ENCODE data around the gene WDTC1.

WDTC1 gene

GRCh38 chr1:27335506-27336422, 101.3 kb downstream of the WDTC1 start:
- no peak for DNase-seq (ENCODE audit: low read depth)

- DNase-seq (ENCODE audit: low read depth) = no peak
These were observed 102.3 kb downstream of the WDTC1 start for GRCh38 chr1:27336756-27337155.

DNA sequence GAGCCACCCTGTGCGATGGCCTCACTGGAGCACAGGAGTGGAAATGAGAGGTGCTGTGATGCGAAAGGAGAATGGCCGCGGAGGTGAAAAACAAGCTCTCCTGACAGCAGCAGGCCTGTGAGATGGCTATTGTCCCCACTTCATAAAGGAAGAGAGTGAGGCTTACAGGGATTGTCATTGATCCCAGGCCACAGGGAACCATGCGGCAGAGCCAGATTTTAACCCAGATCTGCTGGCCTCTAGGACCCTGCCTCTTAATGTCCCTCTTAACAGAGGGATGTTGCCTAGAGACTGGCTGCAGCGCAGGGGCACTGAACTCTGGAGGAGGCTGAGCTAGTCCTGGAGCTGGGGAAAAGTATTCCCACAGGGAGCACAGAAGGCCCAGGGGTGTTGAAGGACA, 104.3 kb downstream of the WDTC1 start:
- no peak for DNase-seq (ENCODE audit: low read depth)

GRCh38 chr1:27339213-27339612, 104.8 kb downstream of the WDTC1 start:
- DNase-seq (ENCODE audit: low read depth) = no peak

DNA sequence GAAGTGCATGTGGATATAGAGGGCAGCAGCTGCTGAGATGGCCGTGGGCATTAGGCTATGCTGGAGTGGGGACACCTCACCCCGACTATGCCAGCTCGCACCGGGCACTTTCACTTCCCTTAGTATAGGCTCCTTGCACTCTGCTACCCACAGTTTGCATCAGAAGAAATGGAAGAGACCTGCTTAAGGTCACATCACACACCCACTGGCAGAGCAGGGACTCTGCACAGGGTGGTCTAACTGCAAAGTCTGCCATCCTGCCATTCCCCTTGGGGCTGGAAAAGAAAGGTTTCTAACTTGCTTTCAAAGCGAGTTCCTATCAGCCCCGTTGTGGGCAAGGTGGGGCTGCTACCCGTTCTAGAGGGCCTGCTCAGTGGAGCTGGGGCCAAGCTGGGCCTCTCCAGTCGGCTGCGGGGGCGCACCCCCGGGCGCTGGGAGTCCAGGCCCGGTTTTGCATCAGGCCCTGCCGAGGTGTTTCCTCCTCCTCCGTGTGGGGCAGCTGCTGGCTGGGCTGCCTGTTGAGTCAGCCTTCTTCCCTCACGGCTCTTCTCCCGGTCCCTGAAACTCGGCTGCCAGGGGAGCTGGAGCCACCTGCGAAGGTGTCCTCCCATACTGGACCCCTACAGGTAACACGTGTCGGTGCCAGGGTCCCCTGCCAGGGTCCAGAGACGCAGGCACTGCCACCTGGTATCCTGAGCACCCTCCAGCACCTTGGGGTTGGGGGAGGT, 107.3 kb downstream of the WDTC1 start, which contains the start of gene SYTL1:
Gene SYTL1 (plus strand): TSS at position 498 of the 728 bp plus-strand sequence. CDS start 3,313 bp downstream, outside the sequence.
- DNase-seq (ENCODE audit: low read depth) = no peak

DNA sequence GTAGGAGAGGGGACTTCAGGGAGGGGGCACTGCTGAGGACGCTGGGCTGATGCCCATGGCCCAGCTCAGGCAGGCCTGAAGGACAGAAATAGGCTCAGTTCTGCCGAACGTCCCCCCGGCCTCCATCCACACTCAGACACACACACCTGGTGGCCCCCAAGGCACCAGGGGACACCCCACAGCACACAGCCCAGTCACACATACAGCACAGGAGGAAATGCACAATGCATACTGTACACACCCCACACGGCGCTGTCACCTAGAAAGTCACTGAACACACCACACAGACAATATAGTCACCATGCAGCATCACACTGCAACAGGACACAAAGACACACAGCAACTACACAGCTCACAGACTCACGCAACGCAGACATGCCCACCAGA, 108.0 kb downstream of the WDTC1 start:
- no peak for DNase-seq (ENCODE audit: low read depth)

GRCh38 chr1:27342778-27343638, 108.6 kb downstream of the WDTC1 start:
- DNase-seq (ENCODE audit: low read depth) = no peak

DNA sequence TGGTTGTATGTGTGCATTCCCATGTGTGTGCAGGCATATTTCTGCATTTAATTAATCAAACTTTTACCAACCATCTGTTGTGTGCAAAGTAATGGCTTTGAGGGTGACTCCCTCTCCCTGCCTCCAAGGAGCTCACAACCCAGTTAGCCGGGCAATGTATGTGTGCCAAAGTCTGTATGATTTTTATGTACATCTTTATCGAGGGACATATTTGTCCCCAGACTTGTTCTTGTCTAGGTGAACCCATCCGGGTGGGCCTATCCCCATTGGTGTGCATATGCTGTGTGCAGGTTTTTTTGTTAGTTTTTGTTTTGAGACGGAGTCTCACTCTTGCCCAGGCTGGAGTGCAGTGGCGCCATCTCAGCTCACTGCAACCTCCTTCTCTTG, 109.2 kb downstream of the WDTC1 start:
- DNase-seq (ENCODE audit: low read depth) = no peak

DNA sequence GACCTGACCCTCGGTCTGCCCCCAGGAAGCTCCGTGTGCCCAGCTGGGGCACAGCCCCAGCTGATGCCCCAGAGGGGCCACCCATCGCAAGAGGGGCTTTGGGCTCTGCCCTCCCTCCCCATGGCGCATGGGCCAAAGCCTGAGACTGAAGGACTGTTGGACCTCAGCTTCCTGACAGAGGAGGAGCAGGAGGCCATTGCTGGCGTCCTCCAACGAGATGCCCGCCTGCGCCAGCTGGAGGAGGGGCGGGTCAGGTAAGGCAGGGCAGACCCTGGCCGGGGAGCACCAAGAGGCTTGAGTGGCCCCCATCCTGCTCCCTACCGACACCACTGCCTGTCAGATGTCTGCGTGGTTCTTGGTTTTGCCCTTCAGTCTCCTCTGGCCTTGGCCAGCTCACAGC, 110.8 kb downstream of the WDTC1 start:
- DNase-seq (ENCODE audit: low read depth) = no peak

DNA sequence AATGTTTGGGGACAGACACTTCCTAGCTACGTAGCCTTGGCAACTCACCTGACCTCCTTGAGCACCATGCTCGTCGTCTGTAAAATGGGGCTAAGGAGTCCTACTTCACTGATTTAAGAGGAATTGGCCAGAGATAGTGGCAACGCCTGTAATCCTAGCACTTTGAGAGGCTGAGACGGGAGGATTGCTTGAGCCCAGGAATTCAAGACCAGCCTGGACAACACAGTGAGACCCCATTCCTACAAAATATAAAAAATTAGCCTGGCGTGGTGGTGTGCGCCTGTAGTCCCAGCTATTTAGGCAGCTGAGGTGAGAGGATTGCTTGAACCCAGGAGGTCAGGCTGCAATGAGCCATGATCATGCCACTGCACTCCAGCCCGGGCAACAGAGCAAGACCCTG, 111.9 kb downstream of the WDTC1 start:
- no peak for DNase-seq (ENCODE audit: low read depth)

GRCh38 chr1:27346991-27347624, 112.7 kb downstream of the WDTC1 start:
- DNase-seq (ENCODE audit: low read depth) = no peak

DNA sequence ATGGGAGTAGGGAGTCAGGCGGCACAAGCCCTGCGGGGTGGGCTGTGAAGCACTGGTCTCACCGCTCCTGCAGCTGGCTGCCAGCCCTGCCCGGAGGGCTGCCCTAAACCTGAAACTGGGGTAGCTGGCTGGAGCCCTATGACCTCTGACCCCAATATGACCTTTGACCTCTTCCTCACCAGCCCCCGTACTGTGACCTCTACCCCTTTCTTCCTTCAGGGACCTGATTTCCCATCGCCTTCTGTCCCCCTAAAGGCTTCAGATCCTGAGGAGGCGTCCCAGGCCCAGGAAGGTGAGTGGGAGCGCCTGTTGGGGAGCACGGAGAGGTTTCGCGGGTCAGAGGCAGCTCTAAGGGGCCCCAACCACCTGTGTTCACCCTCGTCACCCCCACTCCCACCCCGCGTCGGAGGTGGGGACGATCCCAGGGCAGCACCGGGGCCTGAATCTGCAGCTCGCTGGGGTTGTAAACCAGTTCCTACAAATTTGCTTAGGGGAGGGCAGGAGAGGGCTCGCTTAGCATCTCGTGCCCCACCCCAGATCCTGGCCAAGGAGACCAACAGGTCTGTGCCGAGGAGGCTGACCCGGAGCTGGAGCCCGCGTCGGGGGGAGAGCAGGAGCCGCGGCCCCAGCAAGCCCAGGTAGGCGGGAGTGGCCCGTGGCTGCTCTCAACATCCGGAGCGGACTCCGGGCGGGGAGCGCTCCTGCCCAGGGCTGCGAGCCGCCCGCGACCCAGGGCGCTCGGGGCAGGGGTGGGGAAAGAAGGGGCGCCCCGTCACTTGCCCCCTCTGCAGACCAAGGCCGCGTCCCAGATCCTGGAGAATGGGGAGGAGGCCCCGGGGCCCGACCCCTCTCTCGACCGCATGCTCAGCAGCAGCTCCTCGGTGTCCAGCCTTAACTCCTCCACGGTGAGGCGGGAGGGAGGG, 114.7 kb downstream of the WDTC1 start:
- DNase-seq (ENCODE audit: low read depth) = no peak

DNA sequence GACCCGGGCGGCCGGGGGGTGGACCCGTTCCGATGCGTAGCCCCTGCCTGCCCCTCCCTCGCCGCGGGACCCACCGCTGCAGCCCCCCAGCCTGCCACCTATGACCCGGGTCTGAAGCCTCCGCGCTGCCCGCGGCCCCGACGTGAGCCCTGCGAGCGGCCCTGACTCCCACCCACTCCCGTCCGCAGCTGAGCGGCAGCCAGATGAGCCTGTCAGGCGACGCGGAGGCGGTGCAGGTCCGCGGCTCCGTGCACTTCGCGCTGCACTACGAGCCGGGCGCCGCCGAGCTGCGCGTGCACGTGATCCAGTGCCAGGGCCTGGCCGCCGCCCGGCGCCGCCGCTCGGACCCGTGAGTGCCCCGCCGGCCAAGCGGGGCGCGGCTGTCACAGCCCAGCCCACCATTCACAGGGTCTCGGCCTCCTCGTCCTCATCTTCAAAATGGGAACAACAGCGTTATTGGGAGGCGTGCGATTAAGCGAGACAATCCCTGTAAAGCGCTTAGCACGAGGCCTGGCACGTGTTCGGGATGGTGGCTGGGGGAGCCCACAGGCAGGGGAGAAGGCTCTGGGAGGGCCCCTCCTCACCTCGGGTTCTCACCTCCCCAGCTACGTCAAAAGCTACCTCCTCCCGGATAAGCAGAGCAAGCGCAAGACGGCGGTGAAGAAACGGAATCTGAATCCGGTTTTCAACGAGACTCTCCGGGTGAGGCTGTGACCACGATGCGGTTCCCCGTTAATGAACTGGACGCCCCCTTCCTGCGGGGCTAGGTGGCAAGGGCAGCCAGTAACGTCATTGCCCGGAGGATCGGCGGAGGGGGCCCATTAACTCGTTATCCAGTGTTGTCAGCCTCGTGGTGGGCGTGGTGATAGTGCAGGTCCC, 115.6 kb downstream of the WDTC1 start:
- DNase-seq (ENCODE audit: low read depth) = no peak

GRCh38 chr1:27350663-27351540, 116.5 kb downstream of the WDTC1 start:
- DNase-seq (ENCODE audit: low read depth) = no peak

DNA sequence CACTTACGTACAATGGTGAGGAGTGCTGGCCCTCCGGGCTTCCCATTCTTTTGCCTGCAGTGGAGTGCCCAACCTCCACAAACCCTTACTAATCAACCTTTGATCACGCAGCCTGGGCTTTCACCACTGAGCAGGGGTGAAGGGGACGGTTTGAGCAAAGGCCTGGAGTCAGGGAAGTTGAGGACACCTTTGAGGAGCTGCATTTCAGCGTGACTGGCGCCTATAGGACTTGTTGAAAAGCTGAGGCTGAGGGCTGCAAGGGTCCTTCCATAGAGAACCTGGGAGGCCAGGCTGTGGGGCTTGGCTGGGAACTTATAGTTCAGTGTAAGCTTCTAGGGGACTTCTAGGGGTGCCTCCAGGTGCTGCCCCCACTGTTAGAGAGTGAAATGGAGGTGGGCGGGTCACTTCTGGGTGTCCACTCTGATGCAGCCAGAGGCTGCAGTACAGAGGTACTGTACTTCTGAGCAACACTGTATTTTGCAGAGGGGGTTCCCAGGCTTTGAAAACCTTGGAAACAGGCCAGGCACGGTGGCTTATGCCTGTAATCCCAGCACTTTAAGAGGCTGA, 117.2 kb downstream of the WDTC1 start:
- DNase-seq (ENCODE audit: low read depth) = no peak

- no peak for DNase-seq (ENCODE audit: low read depth)
These were observed 118.7 kb downstream of the WDTC1 start for GRCh38 chr1:27353166-27353565.

- no peak for DNase-seq (ENCODE audit: low read depth)
These were observed 119.2 kb downstream of the WDTC1 start for GRCh38 chr1:27353629-27354028.

GRCh38 chr1:27355683-27356082, 121.3 kb downstream of the WDTC1 start:
- no peak for DNase-seq (ENCODE audit: low read depth)

Measured in stimulated activated CD8-positive, alpha-beta memory T cell treated with anti-CD3 and anti-CD28 coated beads, Interleukin-4, amount 100 ng/mL, for 24 hours (primary cell).